GM21390 (cell line): ENCODE results near the gene PDRG1.

Source experiments
- ATAC-seq: cut with Tn5 transposase; IDR thresholded peaks from one replicate; pipeline ENCODE4 v1.9.1; 2021; ENCODE audit not compliant: unreplicated experiment

The PDRG1 gene

GRCh38 chr20:31951530-31952453 lies at the start of gene PDRG1:
TSS of gene PDRG1 (minus strand) at chr20:31952046. CDS start at chr20:31951961, 85 bp downstream.
- ATAC-seq: peak; percentile 90

DNA sequence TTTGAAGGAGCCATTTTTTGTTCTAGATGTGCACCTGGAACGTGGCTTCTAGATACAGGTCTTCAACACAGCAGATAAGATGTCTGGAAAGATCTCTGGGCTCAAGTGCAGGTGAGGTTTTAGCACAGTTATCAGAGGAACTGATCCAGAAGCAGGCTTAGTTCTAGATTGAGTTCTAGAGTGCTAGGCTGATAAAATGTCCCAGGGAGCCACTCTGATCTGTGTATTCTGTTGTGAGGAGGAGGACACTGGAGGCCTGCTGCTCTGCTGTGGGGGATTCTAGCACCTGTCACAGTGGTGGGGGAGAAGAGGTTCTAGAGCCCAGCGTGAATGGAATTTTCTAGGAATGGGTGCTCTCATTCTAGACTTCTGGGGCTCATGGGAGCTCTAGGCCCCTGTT lies 46.4 kb upstream of the PDRG1 start:
- ATAC-seq: no peak

- no peak for ATAC-seq
These were observed 45.1 kb upstream of the PDRG1 start for GRCh38 chr20:31996996-31997395.

DNA sequence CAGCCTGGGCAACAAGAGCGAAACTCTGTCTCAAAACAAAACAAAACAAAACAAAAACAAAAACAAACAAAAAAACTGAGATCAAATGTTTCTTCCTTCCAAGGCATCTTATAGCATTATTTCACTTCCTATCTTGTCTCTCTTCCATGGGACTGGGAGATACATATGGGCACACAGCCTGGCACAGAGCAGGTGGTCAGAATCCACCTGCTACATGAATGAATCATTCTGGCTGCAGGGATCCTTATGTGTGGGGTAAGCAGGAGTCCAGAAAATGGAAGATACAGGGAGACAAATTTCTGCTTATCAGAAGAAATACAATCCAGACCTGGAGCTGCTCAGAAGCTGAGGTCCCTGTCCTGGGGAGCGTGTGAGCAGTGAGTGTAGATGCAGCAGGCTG lies 40.2 kb upstream of the PDRG1 start:
- no peak for ATAC-seq

GRCh38 chr20:31991339-31991705 lies 39.5 kb upstream of the PDRG1 start:
- ATAC-seq: no peak

DNA sequence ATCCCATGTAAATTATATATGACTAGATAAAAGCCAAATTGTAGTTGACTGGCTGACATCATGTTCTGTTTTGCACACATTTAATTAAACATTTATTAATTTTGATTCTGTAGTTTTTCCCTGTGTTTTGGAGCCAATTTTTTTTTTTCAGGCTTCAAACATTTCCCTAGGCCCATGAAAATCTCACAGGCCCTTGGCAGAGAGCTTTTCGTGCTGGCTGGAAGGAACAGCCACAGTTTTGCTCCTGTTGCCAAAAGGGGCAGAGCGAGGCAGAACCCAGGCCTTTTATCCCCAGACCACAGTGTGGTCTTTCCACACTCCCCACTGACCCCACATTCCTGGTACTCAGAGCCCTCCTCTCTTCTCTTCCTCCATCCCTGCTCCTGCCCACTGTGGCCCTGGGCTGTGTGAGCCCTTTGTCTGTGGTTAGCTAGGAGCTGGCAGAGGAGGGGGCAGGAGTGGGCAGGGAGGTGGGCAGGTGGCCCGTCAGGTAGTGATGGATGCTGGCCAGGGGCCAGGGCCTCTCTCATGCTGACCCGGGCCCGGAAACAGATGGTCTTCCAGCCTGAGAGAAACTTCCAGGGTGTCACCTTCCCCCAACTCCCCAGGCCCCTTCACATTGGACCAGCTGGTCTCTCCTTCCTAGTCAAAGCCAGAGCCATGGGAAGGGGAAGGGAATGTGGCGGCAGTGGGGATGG lies 38.9 kb upstream of the PDRG1 start:
- no peak for ATAC-seq

GRCh38 chr20:31989030-31989645 lies 37.3 kb upstream of the PDRG1 start:
- ATAC-seq: no peak

- ATAC-seq: no peak
These were observed 36.7 kb upstream of the PDRG1 start for GRCh38 chr20:31988430-31989015.

DNA sequence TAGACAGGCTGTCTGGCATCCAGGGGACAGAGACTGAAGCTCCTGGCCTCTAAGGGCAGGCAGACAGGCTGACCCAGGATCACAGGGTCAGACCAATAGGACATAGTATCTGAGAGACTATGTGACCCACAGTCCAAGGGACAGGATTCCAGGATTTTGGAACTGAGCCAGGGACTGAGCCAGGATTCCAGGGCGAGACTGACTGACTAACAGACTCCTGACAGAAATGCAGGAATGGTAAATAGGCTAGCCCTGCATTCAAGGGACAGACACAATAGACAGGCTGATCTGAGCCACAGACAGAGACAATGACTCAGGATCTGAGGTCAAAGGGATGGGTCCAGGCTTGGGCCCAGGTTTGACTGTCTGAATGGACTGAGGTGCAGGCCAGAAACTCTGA lies 35.9 kb upstream of the PDRG1 start:
- ATAC-seq: no peak

GRCh38 chr20:31984981-31985471 lies 33.2 kb upstream of the PDRG1 start:
- ATAC-seq: no peak

DNA sequence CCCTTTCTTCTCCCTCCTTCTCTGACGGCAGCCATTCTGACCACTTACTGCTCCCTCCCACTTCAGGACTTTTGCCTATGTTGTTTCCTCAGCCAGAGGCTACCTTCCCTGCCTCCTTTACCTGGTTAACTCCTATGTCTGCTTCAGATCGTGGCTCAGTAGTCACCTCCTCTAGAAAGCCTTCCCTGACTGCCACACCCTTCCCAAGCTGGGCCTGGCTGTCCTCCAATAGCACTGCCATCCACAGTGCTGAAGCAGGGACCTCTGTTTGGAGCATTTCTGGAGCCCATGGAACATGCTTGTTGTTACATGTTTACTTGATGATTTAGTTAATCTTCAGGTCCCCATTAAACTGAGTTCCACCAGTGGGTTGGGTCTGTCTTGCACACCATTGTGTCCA lies 29.9 kb upstream of the PDRG1 start:
- ATAC-seq: no peak

DNA sequence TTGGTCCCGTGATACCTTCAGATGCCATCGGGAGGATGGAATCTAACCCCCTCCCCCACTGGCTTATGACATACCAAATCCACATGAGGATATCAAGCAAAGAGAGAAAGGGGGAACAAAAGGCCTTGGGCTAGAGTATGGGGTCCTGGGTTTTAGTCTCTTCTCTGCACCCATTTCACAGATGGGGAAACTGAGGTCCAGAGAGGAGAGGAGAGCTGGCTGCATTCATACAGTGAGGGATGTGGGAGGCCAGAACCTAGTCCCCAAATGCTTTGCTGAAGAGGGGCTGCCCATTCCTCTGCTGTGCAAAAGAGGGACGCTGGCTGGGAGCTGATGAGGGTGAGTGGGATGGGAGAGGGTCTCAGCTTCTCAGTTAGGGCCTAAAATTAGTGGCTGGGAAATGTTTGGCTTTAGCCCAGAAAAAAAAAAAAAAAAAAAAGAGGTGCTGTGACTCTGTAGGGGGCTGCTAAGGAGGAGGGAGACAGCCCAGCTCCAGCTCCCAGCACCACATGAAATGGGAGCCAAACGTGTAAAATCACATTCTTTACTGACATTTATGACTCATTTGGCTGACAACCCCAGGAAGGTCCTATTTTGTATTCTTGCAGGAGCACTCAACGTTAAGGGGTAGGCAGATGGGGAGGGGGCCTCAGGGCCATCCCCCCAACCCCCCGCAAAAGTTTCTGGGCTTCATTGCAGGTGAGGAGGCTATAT lies 28.0 kb upstream of the PDRG1 start:
- ATAC-seq: no peak

- ATAC-seq: no peak
These were observed 25.2 kb upstream of the PDRG1 start for GRCh38 chr20:31977080-31977479.

DNA sequence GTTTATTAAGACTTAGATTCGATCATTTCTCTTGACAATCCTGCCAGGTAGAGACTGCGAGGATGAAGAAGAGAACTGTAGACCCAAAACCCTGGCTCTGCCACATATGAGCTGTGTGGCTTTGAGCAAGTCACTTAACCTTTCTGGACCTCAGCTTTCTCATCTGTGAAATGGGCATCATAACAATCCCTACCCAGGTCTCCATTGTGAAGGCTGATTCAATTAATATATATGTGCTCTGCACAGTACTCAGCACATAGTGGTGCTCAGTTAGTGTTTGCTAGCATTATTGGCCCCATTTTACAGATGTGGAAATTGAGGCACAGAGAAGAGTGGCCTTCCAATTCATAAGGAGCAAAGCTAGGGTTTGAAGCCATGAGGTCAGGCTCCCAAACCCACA lies 24.0 kb upstream of the PDRG1 start:
- no peak for ATAC-seq

DNA sequence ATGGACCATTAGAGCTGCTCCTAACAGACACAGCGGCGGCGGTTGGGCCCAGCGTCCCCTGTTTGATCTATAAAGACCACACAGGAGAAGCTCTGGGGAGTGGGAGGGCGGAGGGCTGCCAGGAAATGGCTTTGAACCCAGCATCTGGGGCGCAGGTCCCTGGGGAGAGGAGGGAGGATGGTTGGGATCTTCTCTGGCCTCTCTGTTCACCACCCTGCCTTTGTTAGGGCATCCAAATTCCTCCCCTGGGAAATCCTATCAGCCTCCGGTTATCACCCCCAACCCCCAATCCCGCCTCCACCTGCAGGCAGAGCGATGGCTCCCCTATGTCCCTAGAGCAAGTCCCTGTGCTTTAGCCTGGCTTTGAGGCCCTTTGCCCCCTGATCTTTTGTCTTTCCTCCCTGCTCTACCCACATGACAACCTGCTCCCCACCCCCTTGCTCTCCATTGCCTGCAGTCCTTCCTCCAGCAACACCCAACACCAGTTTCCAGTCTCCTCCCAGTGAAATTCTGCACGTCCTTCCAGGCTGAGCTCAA lies 23.2 kb upstream of the PDRG1 start:
- ATAC-seq: no peak

DNA sequence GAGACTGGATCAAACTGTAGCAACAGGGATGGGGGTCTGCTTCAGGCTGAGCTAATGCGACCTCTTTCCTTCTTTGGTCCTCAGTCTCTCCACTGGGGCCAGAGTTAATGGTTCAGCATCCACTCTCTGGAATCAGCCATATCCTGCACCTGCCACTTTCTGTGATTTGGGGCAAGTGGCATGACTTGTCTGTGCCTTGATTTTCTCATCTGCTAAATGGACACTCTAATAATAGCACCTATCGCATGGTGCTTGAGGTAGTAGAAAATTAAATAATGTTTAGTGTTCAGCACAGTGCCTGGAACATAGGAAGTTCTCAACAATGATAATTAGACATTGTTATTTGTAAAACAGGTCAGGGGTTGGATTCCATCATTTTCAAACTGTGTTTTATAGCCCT lies 22.4 kb upstream of the PDRG1 start:
- no peak for ATAC-seq

DNA sequence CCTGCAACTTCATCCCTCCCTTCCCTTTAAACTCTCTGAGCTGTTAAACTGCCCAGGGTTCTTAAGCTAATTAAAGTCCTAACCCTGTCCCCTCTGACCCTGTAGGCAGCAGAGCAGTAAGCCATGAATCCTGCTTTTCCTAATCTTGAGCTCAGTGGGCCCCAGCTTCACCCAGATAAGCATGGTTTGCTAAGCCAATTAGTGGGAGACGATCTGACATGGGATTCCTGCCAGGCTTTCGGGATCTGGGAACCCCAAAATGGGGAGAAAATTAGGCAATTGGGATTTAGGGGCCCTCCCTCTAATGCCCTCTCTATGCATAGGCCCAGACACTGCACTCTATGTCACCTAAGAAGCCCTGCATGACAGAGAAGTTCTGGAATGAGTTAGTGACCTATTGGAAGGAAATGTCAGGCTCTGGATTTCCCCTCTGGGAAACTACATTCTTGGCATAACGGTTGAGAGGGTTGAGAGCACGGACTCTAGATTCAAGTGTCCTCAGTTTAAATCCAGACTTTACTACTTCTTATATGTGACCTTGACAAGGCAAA lies 20.7 kb upstream of the PDRG1 start:
- no peak for ATAC-seq

GRCh38 chr20:31969991-31970390 lies 18.1 kb upstream of the PDRG1 start:
- no peak for ATAC-seq

GRCh38 chr20:31968291-31969126 lies 16.7 kb upstream of the PDRG1 start:
- no peak for ATAC-seq
